ENCODE measurements around the gene AADAT.
A peak's percentile ranks its signal among the peaks of the same experiment; 100 is the strongest.
"Not testable (repeated sequence)": the region's sequence is repeated elsewhere in the genome, so short reads cannot be mapped to it uniquely, and the experiment has no call there.

Gene AADAT

DNA sequence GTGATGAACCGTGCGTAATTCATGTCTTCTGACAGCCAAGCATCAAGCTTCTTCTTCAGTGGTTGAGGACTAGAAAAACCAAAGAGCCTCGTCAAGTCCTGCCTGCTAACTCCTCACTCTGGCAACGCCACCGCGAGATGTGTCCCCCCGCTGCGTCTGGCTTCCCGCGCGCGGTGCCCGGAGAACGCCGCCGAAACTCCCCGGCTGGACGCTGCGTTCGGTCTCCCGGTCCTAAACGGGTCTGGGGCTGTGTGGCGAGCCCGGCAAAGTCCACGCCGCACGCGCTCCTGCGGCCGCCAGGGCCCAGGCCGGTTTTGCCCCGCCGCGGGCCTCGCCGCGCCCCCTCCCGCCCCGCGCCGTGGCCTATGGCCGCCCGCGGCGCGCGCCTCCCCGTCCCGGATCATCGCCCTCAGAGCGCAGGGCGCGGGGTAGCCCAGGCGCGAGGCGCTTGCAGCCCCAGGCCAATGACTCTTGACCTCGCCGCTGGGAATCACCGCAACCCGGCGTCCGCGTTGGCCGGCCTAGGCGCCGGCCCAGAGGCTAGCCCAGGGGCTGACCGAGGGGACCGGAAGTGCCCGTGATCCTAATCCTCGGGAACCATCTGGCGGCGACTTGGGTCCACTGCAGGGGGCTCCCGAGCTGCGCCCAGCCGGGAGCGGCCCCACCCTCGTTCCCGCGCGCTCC is at the start of gene AADAT:
AADAT (minus strand) TSS at position 289 of the 684 bp plus-strand sequence; CDS start at position 23, 266 bp downstream.
- peak; percentile 65 to 84 (median 77) for DNase-seq

- DNase-seq: peak; percentile 79 to 85 (median 82)
Observed at GRCh38 chr4:170138580-170139194, 48.9 kb upstream of the AADAT start.

GRCh38 chr4:170137927-170138326 is 48.2 kb upstream of the AADAT start:
- DNase-seq: no peak

- no peak for DNase-seq
Observed at GRCh38 chr4:170137466-170137865, 47.7 kb upstream of the AADAT start.

DNA sequence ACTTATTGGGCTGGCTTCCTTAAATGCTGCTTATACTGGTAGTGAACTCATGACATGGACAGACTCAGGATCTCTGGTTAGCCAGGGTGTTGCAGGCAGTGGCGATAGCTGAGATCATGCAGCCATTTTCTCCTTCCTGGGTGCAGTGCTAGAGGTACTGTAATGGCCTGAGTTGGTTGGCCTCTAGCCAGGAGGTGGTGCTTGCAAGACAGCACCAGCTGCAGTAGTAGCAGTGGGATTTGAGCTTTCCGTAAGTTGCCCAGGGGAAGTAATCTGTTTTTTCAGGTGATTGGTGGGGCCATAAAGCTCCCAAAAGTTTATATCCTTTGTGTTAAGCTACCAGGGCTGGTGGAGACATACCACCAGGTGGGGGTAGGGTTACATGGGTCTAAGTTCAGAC is 45.1 kb upstream of the AADAT start:
- DNase-seq: no peak

GRCh38 chr4:170128219-170128804 is 38.6 kb upstream of the AADAT start:
- no peak for DNase-seq

DNA sequence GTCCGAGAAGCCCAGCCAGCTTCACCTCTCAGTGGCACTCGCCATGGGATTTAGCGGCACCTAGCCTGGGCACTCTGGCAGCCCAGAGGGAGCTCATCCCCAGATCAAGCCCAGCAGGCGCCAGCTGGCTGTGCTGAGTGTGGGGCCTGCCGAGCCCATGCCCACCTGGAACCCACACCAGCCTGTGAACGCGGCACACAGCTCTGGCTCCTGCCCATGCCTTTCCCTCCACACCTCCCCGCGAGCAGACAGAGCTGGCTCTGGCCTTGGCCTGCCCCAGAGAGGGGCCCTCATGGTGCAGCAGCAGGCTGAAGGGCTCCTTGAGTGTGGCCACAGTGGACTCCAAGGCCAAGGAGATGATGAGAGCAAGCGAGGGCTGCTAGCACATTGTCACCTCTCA is 38.0 kb upstream of the AADAT start:
- DNase-seq: no peak

DNA sequence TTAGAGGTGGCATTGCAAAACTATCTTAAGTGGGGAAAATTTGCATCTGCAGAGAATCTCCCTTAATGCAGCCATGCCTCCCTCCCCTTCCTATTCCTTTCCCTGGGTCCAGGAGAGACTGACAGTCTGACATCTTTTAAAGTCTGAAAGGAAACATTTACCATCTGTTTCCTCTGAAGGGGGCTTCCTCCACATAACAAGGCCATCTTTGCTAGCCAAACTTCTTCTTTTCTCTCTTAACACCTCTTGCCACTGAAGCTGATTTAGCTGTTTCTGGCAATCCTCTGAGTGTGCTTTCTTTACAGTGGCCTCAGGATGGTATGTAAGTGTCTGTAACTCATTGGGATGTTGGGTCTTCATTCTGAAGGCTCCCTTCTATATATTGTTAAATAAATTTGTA is 34.6 kb upstream of the AADAT start:
- DNase-seq: no peak

GRCh38 chr4:170122252-170122651 is 32.5 kb upstream of the AADAT start:
- DNase-seq: no peak

GRCh38 chr4:170114636-170115035 is 24.9 kb upstream of the AADAT start:
- no peak for DNase-seq

GRCh38 chr4:170114183-170114582 is 24.4 kb upstream of the AADAT start:
- not testable (repeated sequence) for DNase-seq

GRCh38 chr4:170111546-170111945 is 21.8 kb upstream of the AADAT start:
- DNase-seq: no peak

DNA sequence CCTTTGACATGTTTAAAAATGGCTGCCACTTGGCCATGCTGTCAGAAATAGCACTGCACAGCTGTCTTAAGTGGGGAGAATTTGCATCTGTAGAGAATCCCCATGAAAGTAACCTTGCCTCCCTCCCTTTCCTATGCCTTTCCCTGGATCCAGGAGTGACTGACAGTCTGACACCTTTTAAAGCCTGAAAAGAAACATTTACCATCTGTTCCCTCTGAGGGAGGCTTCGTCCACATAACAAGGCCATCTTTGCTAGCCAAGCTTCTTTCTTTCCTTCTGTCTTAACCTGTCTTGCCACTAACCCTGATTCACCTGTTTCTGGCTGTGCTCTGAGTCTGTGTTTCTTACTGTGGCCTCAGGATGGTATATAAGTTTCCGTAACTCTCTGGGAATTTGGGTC is 21.3 kb upstream of the AADAT start:
- no peak for DNase-seq

DNA sequence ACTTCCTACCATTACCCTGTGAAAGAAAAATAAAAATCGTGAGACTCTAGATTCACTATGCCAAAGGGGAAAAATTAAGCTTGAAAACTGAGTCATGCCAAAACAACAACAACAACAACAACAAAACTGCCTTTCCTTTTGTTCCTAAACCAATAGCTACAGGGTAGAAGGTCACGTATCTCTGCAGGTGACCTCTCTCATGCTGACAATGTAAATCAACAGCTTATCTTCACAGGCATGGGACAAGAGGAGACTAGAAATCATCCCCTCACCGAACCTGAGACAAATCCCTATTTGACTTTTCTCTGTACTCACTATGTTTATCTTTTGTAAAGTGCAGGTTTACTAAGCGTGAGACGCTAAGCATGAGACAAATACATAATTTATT is 20.5 kb upstream of the AADAT start:
- no peak for DNase-seq

DNA sequence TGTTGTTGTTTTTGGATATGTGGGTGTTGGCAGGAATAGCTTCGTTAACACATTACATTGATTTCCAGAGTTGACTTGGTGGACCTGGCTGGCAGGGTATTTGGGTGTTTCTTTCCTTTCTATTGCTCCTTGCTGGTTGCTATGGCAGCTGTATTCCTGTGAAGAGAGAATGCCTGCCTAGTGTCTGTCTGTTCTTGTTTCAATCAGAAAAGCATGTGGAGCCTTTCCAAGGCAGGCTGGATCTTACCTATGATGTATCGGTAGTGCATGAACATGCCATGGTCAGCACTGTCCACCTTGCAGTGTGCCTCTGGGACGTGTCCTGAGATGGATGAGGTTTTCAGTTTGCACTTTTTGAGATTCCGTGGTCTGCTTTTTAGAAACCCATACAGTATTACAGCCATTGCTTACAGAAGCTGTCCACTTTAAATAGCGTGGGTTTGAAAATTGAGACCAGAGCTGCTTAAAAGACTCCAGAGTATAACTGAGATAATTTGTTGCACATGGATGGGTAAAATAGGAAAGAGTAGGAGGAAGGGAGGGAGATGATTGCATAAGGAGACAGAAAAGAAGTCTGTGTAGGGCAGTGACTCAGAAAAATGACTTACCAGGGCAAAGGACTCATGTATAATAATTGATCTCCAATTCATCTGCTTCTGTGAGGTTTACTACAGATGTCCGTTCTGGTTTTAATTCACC is 20.0 kb upstream of the AADAT start:
- DNase-seq: peak; percentile 3 to 22 (median 6)

- no peak for DNase-seq
Observed at GRCh38 chr4:170106900-170107299, 17.1 kb upstream of the AADAT start.

- no peak for DNase-seq
Observed at GRCh38 chr4:170102426-170102825, 12.7 kb upstream of the AADAT start.

- not testable (repeated sequence) for DNase-seq
Observed at GRCh38 chr4:170098171-170098570, 8.4 kb upstream of the AADAT start.

- DNase-seq: no peak
Observed at GRCh38 chr4:170097681-170098080, 7.9 kb upstream of the AADAT start.

- DNase-seq: no peak
Observed at GRCh38 chr4:170093973-170094535, 4.3 kb upstream of the AADAT start.

GRCh38 chr4:170091069-170091696 is 1.4 kb upstream of the AADAT start:
- DNase-seq: no peak

DNA sequence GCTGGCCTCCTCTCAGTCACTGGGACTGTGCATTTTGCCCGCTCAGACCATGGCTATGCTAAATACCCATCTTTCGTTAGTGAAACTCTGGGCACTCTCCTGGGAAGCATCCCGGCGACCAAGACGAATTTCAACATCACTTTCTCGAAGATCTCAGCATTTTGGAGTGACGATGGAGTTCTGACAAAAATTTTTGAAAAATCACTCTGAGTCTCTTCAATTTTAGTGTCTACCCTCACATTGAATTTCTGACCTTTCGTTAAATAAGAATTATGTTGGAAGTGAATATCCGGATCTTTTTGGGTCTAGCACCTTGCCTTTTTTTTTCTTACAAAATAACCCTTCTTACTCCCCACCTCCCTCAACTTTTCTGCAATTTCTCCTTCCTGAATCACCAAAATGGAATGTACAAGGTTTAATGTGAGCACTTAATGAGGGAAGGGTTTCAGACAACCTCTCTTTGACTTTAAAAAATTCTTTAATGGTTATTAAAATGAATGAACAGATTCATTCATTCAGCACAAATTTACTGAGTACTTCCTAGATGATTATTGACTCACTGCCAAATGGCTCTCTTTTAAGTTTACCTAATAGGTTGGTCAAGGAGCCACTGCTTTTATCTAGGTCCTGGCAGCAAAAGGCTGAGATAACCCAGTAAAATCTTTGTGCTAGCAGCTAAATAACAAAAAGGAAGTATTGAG is 746 bp upstream of the AADAT start:
- DNase-seq: no peak
